Measurements from ENCODE around the gene LZTS3. TPM values are rescaled to one million over a fixed set of nuclear protein-coding genes. Genes with fewer than 3 reads are reported as not detected.
"Not testable (repeated sequence)": the region's sequence is repeated elsewhere in the genome, so short reads cannot be mapped to it uniquely, and the experiment has no call there.

LZTS3 gene
- total and polyA plus RNA-seq, 10 donors = 0.64 to 5.5 (median 1.8) TPM

- peaks cover 7 to 61% (median 19%) of the 10 kb centered on the region in 6 donors for H3K4me1 ChIP-seq
- WGBS, 5 donors = 68 to 85% (median 80%) methylated on average over 5 of the region's 5 CpGs
- intact Hi-C loops (cut with DNase I; ENCODE audit: low total_unique reads) = no loop called here
- H3K27ac ChIP-seq = no peak overlapping the region
- no peak overlapping the region for H3K4me3 ChIP-seq
- no peak for TF ChIP-seq POLR2AphosphoS5 (IDR thresholded peaks at IDR 0.05)
- no peak for TF ChIP-seq POLR2A (IDR thresholded peaks at IDR 0.05)
- no peak for TF ChIP-seq CTCF (IDR thresholded peaks at IDR 0.05 in 8 of 11, conservative IDR thresholded peaks at IDR 0.05 in 3 of 11)
- H3K27me3 ChIP-seq (replicated peaks in 1 of 7) = no peaks in the 10 kb centered on the region
- H3K9me3 ChIP-seq = peaks cover 0 to 17% (median 7%) of the 10 kb centered on the region in 8 donors
- DNase-seq = no peak
- peaks cover 0 to 65% (median 19%) of the 10 kb centered on the region in 6 donors for H3K36me3 ChIP-seq
Measured at GRCh38 chr20:3119044-3119443, 54.3 kb downstream of the LZTS3 start.

- H3K4me1 ChIP-seq = peaks cover 7 to 57% (median 22%) of the 10 kb centered on the region in 6 donors
- TF ChIP-seq POLR2AphosphoS5 (IDR thresholded peaks at IDR 0.05) (peak in 1 of 3 donors; percentile 23), CTCF (IDR thresholded peaks at IDR 0.05 in 8 of 11, conservative IDR thresholded peaks at IDR 0.05 in 3 of 11) (peak in 10 of 11 experiments; percentile 19 to 65 (median 52))
- DNase-seq; H3K4me3 ChIP-seq; intact Hi-C loops (cut with DNase I; ENCODE audit: low total_unique reads); H3K27me3 ChIP-seq (replicated peaks in 1 of 7); H3K9me3 ChIP-seq: not testable (repeated sequence)
- H3K36me3 ChIP-seq = peaks cover 0 to 71% (median 19%) of the 10 kb centered on the region in 6 donors
- 48 to 66% (median 55%) methylated on average over 14 of the region's 14 CpGs for WGBS, 5 donors
- peak overlapping the region in 3 of 8 donors; percentile 4 to 46 (median 25) for H3K27ac ChIP-seq
Measured at GRCh38 chr20:3117839-3118379, 55.4 kb downstream of the LZTS3 start.

- peaks cover 0 to 64% (median 7%) of the 10 kb centered on the region in 6 donors for H3K36me3 ChIP-seq
- H3K4me3 ChIP-seq = no peak overlapping the region
- H3K27ac ChIP-seq = no peak overlapping the region
- intact Hi-C loops (cut with DNase I; ENCODE audit: low total_unique reads) = no loop called here
- H3K4me1 ChIP-seq = peaks cover 7 to 63% (median 21%) of the 10 kb centered on the region in 6 donors
- H3K9me3 ChIP-seq = no peaks in the 10 kb centered on the region
- WGBS, 5 donors = 68 to 83% (median 74%) methylated on average over 4 of the region's 4 CpGs
- H3K27me3 ChIP-seq (replicated peaks in 1 of 7) = no peaks in the 10 kb centered on the region
- DNase-seq = no peak
- no peak for TF ChIP-seq CTCF (IDR thresholded peaks at IDR 0.05 in 8 of 11, conservative IDR thresholded peaks at IDR 0.05 in 3 of 11)
- TF ChIP-seq POLR2AphosphoS5 (IDR thresholded peaks at IDR 0.05) = no peak
- TF ChIP-seq POLR2A (IDR thresholded peaks at IDR 0.05) = no peak
Measured at GRCh38 chr20:3116341-3116740, 57.0 kb downstream of the LZTS3 start.

- H3K9me3 ChIP-seq = no peaks in the 10 kb centered on the region
- WGBS, 5 donors = 44 to 60% (median 53%) methylated on average over 26 to 30 of the region's 30 CpGs
- H3K27me3 ChIP-seq (replicated peaks in 1 of 7) = no peaks in the 10 kb centered on the region
- H3K4me1 ChIP-seq = peaks cover 4 to 62% (median 20%) of the 10 kb centered on the region in 6 donors
- TF ChIP-seq POLR2A (IDR thresholded peaks at IDR 0.05) (no peak), POLR2AphosphoS5 (IDR thresholded peaks at IDR 0.05) (no peak), CTCF (IDR thresholded peaks at IDR 0.05 in 8 of 11, conservative IDR thresholded peaks at IDR 0.05 in 3 of 11) (peak; percentile 39 to 80 (median 68))
- H3K27ac ChIP-seq = no peak overlapping the region
- DNase-seq = no peak
- intact Hi-C loops (cut with DNase I; ENCODE audit: low total_unique reads) = no loop called here
- H3K36me3 ChIP-seq = peaks cover 0 to 64% (median 0%) of the 10 kb centered on the region in 6 donors
- no peak overlapping the region for H3K4me3 ChIP-seq
Measured at GRCh38 chr20:3115190-3116107, 57.9 kb downstream of the LZTS3 start.

Measured in spleen (tissue), 11 donors.